ENCODE measurements around the gene CDH4.
"Not testable (repeated sequence)": the region's sequence is repeated elsewhere in the genome, so short reads cannot be mapped to it uniquely, and the experiment has no call there.

Gene CDH4

DNA sequence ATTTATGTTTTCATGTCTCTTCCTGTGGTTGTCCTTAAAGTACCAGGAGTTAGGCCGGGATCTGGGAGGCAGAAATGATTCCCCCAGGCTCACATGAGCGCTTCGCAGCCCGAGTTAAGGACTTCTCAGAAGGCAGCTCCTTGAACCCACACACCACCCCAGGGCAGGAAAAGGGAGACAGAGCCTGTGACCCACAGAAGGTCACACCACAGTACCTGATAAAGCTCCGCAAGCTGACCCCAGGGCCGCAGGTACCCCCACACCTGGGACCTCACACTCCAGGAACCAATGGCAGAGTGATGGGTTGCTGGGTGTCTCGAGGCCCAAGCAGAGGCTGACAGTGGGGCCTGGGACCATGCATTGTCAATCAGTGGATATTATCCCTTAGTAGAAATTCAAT is 207.6 kb downstream of the CDH4 start:
- no peak for DNase-seq (ENCODE audit: low read depth)

DNA sequence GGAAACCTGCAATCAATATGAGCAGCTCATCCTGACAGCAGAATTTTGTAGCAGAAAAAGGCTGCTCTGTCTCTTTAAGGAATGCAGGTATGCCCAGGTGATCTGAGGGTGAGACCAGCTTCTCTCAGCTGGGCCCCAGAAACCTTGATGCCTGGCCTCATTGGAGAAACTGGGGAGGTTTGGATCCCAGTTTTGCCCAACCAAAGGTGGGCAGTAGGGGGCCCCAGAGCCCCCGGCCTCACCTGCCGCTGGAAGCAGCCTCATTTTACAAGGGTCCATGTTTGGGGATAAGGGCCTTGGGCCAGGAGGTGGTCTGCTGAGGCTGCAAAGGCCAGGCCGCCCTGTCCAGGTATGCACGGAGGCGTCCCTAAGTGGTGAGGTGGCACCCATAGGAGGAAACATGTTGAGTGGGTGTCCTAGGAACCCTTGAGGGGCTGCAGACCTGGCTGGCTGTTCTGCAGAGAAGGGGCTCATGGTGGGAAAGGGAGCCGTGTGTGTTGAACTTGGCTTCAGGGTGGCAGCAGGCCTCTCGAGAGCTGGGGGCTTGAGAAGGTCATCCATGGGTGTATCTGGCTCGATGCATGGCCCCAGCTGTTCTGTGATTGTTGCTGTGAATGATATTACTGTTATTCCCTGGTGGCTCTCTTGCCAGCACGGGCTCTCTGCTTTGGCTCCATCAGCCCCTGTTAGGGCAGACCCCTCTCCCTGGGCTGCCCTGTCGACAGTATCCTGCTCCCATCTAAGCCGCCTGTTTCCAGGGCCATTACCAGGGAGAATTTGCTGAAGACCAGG is 208.4 kb downstream of the CDH4 start:
- no peak for DNase-seq (ENCODE audit: low read depth)

DNA sequence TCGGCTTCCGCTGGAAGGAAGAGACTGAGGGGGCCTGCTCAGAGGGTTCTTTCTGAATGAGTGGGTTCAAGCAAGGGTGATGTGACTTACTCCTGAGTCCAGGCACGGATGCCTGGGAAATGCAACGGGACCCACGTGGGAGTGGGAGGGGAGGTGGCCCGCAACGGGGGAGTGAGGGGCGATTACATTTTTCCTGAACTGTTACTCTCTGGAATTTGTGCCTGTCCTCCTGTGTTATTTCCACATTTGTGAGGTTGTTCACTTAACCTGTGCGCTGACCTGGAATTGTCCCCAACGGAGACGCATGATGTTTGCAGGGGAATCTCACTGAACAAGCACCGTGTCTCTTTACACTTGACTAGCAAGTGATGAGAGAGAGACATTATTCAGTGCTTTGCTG is 209.4 kb downstream of the CDH4 start:
- no peak for DNase-seq (ENCODE audit: low read depth)

DNA sequence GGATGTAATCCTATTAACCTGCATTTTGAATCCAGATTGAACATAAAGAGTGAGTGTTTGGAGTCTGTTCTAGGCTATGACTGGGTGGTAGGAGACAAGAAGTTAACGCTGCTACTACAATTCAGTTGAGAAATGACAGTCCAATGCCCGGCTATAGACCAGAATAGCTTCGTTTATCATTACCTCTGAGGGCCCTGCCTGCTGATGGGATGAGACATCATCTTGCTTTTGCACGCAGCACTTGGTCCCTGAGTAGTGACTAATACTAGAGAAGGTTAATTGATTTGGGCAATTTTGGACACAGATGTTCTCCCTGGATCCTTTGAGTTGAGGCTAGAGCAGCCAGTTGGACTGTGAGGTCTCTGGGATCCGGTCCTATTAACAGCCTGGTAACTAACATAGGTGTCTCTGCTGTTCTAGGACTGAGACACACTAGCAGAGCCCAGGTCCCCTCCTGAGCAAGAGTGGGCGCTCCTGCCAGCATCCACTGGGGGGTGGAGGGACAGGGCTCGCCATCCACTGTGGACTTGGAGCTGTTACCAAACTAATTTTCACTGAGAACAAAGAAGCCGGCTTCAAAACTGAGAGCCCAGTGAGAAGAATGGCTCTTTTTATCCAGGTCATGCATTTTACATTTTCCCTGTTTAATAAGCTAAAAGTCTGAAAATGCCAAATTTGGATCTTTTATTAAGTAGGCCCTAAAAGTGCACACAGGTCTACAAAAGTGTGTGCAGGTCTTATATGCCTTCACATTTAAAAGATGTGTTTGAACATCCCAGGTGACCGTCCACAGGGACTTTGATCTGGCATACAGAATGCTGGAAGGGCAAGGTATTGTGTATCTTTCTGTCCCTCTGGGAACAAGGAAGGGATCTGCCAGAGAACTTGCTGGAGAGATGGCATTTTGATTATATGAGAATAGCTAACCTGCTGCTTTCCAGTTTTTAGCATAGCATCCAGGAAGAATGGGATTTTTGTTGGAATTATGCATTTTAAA is 212.5 kb downstream of the CDH4 start:
- DNase-seq (ENCODE audit: low read depth) = no peak

DNA sequence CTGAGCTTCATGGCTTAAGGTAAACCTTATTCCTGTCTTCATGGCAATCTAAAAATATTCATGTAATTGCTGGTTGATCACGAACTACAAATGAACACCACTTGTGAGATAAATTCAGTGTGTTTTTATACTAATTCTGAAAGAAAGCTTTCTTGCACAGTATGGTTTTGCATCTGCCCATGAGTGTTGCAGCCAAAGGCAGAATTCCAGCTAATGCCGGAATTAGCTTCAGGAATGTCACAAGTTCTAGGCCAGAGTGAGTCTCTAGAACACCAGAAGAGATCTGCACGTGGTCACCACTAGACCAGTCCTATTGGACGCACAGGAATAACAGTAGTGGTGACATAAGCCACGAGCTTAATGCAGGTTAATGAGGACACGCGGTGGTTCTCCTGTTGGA is 223.7 kb downstream of the CDH4 start:
- no peak for DNase-seq (ENCODE audit: low read depth)

GRCh38 chr20:61476956-61477355 is 224.9 kb downstream of the CDH4 start:
- DNase-seq (ENCODE audit: low read depth) = no peak

DNA sequence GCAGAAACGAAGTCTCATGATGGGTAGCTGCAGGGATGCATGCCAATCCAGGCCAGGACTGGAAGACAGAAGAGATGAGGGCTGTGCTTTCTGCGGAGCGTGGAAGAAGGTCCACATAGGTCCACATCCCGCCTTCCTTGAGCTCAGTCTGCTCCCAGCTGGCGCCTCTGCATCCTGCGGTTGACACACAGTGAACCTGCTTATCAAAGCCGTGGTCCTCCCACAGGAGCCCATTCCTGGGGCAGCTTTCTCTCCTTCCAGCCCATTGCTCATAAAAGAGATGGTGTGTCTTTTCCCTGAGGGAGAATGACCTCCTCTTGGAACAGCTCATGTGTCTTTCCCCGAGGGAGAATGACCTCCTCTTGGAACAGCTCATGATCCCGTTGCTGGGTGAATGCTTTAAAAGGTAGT is 225.4 kb downstream of the CDH4 start:
- DNase-seq (ENCODE audit: low read depth) = no peak

- no peak for DNase-seq (ENCODE audit: low read depth)
Measured at GRCh38 chr20:61478094-61478493, 226.0 kb downstream of the CDH4 start.

DNA sequence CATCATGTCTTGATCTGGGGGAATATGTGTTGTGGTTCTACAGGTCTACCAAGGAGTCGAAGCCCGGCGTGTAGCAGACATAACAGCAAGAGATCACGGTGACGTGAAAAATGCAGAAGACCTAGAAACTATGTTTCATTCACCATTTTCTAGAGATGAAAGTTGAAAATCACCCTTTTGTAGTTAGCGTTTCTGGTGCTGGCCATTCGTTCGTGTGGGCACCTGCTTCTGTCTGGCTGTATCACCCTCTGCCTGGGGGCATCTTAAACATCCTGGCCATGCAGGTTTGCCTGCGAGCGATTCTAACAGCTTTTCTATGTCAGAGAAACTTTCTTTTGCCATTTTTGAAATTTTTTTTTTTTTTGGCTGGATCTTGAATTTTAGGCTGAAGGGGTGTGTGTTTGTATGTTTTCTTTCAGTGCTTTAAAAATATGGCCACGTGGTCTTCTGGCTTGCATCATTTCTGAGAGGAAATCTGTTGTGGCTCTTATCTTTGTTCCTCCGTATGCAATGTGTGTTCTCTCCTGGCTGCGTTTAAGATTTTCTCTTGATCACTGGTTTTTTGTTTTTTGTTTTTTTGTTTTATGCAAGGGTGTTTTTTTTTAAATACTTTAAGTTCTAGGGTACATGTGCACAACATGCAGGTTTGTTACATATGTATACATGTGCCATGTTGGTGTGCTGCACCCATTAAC is 226.7 kb downstream of the CDH4 start:
- no peak for DNase-seq (ENCODE audit: low read depth)

DNA sequence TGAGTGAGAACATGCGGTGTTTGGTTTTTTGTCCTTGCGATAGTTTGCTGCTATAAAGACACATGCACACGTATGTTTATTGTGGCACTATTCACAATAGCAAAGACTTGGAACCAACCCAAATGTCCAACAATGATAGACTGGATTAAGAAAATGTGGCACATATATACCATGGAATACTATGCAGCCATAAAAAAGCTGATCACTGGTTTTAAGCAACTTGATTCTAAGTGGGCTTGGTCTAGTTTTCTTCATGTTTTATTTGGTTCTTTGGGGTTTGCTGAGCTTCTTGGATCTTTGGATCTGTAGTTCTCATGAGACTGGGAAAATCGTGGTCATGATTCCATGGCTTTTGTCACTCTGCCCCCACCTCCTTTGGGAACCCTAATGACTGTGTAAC is 227.4 kb downstream of the CDH4 start:
- not testable (repeated sequence) for DNase-seq (ENCODE audit: low read depth)

DNA sequence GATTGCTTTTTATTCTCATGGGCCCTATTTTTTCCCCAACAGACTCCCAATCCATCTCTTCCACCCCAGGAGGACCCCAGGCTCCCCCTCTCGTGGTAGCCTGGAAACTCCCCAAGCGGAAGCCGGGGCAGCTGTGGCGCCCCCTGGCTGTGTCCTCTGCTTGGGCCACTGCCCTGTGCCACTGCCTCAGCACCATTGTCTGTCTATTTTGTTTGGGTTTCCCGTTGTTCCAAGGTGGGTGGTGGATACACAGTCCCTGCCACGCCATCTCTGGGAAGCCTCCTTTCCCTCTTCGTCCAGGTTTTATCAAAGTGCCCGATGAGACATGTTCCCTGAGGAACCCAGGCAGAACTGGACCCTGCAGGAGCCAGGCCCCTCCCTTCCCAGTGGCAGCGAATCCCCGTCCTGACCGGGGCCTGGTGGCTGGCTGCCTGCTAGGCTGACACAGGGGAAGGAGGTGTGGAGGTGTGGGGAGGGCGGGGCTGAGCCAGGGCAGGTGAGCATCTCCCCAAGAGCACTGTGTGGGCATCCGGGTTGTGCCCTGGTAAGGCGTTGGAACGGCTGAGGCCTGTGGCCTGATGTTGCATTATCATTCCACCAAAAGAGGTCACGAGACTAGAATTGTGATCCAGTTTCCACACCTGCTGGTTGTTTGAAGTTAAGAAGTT is 228.2 kb downstream of the CDH4 start:
- no peak for DNase-seq (ENCODE audit: low read depth)

GRCh38 chr20:61482056-61482887 is 230.2 kb downstream of the CDH4 start:
- DNase-seq (ENCODE audit: low read depth) = no peak

DNA sequence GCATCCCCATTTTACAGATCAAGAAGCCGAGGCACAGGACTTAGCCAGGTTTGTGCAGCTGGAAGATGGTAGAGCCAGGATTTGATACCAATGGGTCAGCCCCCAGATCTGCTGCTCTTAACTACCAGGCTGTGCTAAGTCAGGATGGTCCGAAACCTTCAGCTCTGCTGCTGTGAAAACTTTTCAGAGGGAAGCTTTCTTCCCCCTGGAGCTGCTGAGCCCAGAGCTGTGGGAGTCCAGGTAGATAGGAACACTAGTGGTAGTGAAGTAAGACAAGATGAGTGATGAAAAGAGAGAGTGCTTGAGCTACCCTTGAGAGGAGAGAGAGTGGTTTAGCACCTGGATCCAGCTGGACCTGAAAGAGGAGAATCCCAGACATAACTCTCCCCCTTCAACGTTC is 230.8 kb downstream of the CDH4 start:
- DNase-seq (ENCODE audit: low read depth) = no peak

DNA sequence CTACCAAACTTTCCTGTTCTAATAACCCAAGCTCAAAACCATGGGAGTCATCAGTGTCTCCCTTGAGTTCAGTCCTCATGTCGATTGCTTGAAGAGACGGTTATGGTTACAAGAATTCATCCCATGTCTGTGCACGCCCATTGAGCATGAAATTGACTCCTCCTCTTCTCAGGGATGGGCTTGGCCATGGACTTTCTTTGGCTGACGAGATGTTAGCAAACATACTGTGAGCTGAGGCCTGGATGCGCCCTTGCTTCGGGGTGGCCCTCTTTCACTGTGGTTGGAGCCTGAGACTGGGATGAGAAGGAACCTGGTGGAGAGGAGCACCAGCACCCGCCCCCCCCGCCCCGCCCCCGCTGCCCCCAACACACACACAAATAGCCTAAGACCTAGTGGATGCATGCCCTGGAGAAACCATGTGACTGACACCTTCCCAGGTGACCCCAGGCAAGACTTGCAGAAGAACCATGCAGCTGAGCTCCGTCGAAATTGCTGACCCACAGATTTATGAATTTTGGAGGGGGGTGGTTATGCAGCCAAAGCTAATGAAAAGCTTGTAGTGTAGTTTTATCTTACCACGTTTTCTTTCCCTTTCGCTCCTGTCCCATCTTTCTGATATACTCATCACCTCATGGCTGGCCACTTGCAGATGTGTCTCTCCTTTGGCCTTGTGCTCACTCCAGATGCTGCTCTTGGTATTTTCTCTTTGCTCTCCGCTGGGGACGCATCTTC is 231.4 kb downstream of the CDH4 start:
- DNase-seq (ENCODE audit: low read depth) = no peak

DNA sequence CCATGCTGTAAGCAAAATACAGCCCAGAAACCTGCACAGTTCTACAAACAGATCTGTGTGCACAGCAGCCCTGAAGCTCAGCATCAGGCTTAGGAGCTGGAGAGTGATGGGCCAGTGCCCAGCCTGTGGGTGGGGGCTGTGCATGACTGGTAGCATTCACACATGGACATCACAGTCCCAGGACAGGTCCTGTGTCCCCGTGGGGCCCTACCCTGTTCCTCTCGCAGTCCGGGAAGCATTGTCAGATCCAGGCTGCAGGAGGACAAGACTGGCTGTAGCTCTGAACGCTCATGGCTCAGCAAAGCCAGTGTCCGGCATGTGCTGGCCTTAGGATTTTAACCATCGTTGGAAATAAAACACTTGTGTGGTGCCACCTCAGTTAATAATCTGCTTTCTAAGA is 234.1 kb downstream of the CDH4 start:
- DNase-seq (ENCODE audit: low read depth) = no peak

- DNase-seq (ENCODE audit: low read depth) = no peak
Measured at GRCh38 chr20:61487346-61487996, 235.4 kb downstream of the CDH4 start.

DNA sequence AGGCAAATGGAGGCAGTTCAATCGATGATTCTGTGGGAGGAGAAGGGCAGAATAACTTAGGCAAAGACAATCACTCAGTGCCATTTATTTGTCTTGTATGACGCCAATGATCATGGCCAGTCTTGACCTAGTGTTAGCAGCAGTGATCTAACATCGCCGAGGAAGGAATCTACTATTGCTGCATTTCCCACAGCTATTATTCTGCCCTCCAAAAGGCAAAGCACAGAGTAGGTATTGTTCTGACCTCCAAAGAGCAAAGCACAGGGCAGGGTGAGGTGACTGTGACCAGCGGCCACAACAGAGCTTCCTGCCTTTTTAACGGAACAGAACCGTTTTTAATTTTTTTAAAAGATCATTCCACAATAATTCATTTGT is 235.9 kb downstream of the CDH4 start:
- DNase-seq (ENCODE audit: low read depth) = no peak

GRCh38 chr20:61490721-61491120 is 238.7 kb downstream of the CDH4 start:
- DNase-seq (ENCODE audit: low read depth) = no peak

DNA sequence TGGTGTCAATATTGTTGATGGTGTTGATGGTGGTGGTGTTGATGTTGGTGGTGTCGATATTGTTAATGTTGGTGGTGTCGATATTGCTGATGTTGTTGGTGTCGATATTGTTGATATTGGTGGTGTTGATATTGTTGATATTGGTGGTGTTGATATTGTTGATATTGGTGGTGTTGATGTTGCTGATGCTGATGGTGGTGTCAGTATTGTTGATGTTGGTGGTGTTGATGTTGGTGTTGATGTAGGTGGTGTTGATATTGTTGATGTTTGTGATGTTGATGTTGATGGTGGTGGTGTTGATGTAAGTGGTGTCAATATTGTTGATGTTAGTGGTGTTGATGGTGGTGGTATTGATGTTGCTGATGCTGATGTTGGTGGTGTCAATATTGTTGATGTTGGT is 240.0 kb downstream of the CDH4 start:
- DNase-seq (ENCODE audit: low read depth) = no peak

DNA sequence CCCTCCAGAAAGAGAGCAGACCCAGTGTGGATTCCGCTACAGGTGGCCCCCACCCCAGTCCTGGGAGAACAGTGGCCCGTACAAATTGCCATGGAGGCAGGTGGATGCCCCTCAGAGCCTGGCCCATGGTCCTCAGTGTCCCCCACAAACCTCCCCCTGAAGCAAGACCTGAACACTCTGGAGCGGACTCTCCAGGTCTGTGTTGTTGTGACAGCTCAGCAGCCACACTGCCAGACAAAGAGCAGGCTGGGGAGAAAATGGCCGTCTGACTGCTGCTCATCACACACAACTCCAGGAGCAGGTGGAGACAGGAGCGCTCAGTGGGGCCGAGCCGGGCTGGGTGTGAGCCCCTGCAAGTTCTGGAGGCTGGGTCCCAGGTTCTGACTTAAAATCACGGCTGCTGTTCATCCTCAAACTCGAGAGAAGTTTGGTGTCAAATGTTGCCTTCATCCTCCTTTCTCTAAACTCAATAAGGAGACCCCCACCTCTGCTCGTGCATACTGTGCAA is 241.8 kb downstream of the CDH4 start:
- DNase-seq (ENCODE audit: low read depth) = no peak

Data from activated T-cell treated with anti-CD3 and anti-CD28 coated beads for 48 hours (primary cell).